Measurements from ENCODE around the gene PDE4DIP.
"Not testable (repeated sequence)": the region's sequence is repeated elsewhere in the genome, so short reads cannot be mapped to it uniquely, and the experiment has no call there.

Gene PDE4DIP

GRCh38 chr1:148996449-148997224, 152.4 kb downstream of the PDE4DIP start:
- H3K36me3 ChIP-seq; H3K4me3 ChIP-seq; H3K9me3 ChIP-seq; H3K27me3 ChIP-seq; DNase-seq; intact Hi-C loops (cut with DNase I; ENCODE audit: low total_unique reads); H3K4me1 ChIP-seq; H3K27ac ChIP-seq: not testable (repeated sequence)

GRCh38 chr1:148997405-148997804, 153.2 kb downstream of the PDE4DIP start:
- intact Hi-C loops (cut with DNase I; ENCODE audit: low total_unique reads); H3K9me3 ChIP-seq; H3K4me1 ChIP-seq; H3K4me3 ChIP-seq; DNase-seq; H3K27me3 ChIP-seq; H3K36me3 ChIP-seq; H3K27ac ChIP-seq: not testable (repeated sequence)

- intact Hi-C loops (cut with DNase I; ENCODE audit: low total_unique reads); H3K9me3 ChIP-seq; H3K27ac ChIP-seq; H3K4me1 ChIP-seq; H3K36me3 ChIP-seq; DNase-seq; H3K4me3 ChIP-seq; H3K27me3 ChIP-seq: not testable (repeated sequence)
Observed at GRCh38 chr1:149002664-149003063, 158.4 kb downstream of the PDE4DIP start.

- H3K4me1 ChIP-seq; H3K27me3 ChIP-seq; DNase-seq; intact Hi-C loops (cut with DNase I; ENCODE audit: low total_unique reads); H3K9me3 ChIP-seq; H3K4me3 ChIP-seq; H3K27ac ChIP-seq: not testable (repeated sequence)
- peaks cover 6 to 11% (median 7%) of the 10 kb centered on the region in 3 donors for H3K36me3 ChIP-seq
Observed at GRCh38 chr1:149008326-149008725, 164.1 kb downstream of the PDE4DIP start.

GRCh38 chr1:149008769-149009168, 164.5 kb downstream of the PDE4DIP start:
- intact Hi-C loops (cut with DNase I; ENCODE audit: low total_unique reads); H3K27me3 ChIP-seq; H3K4me3 ChIP-seq; H3K27ac ChIP-seq; DNase-seq; H3K9me3 ChIP-seq; H3K4me1 ChIP-seq: not testable (repeated sequence)
- H3K36me3 ChIP-seq = peaks cover 6 to 11% (median 7%) of the 10 kb centered on the region in 3 donors

GRCh38 chr1:149009761-149010160, 165.5 kb downstream of the PDE4DIP start:
- H3K27ac ChIP-seq; intact Hi-C loops (cut with DNase I; ENCODE audit: low total_unique reads); H3K4me1 ChIP-seq; DNase-seq; H3K9me3 ChIP-seq; H3K4me3 ChIP-seq; H3K27me3 ChIP-seq: not testable (repeated sequence)
- H3K36me3 ChIP-seq = peaks cover 6 to 11% (median 7%) of the 10 kb centered on the region in 3 donors

- H3K4me1 ChIP-seq; H3K27me3 ChIP-seq; H3K4me3 ChIP-seq; H3K9me3 ChIP-seq; intact Hi-C loops (cut with DNase I; ENCODE audit: low total_unique reads); DNase-seq; H3K27ac ChIP-seq: not testable (repeated sequence)
- H3K36me3 ChIP-seq = peaks cover 6 to 11% (median 7%) of the 10 kb centered on the region in 3 donors
Observed at GRCh38 chr1:149012599-149012998, 168.4 kb downstream of the PDE4DIP start.

- H3K9me3 ChIP-seq; intact Hi-C loops (cut with DNase I; ENCODE audit: low total_unique reads); H3K4me1 ChIP-seq; H3K4me3 ChIP-seq; H3K27me3 ChIP-seq; H3K27ac ChIP-seq; DNase-seq: not testable (repeated sequence)
- H3K36me3 ChIP-seq = peaks cover 6 to 11% (median 7%) of the 10 kb centered on the region in 3 donors
Observed at GRCh38 chr1:149013513-149013912, 169.3 kb downstream of the PDE4DIP start.

GRCh38 chr1:149015522-149015921, 171.3 kb downstream of the PDE4DIP start:
- H3K36me3 ChIP-seq; DNase-seq; intact Hi-C loops (cut with DNase I; ENCODE audit: low total_unique reads); H3K4me1 ChIP-seq; H3K9me3 ChIP-seq; H3K27ac ChIP-seq; H3K4me3 ChIP-seq; H3K27me3 ChIP-seq: not testable (repeated sequence)

- DNase-seq; H3K27me3 ChIP-seq; intact Hi-C loops (cut with DNase I; ENCODE audit: low total_unique reads); H3K9me3 ChIP-seq; H3K4me3 ChIP-seq; H3K36me3 ChIP-seq; H3K4me1 ChIP-seq; H3K27ac ChIP-seq: not testable (repeated sequence)
Observed at GRCh38 chr1:149016626-149017025, 172.4 kb downstream of the PDE4DIP start.

GRCh38 chr1:149018577-149018976, 174.3 kb downstream of the PDE4DIP start:
- DNase-seq; H3K27me3 ChIP-seq; H3K27ac ChIP-seq; H3K4me3 ChIP-seq; H3K9me3 ChIP-seq; H3K4me1 ChIP-seq; intact Hi-C loops (cut with DNase I; ENCODE audit: low total_unique reads); H3K36me3 ChIP-seq: not testable (repeated sequence)

GRCh38 chr1:149024327-149024726, 180.1 kb downstream of the PDE4DIP start:
- DNase-seq; H3K4me3 ChIP-seq; H3K4me1 ChIP-seq; H3K27me3 ChIP-seq; H3K27ac ChIP-seq; intact Hi-C loops (cut with DNase I; ENCODE audit: low total_unique reads); H3K36me3 ChIP-seq; H3K9me3 ChIP-seq: not testable (repeated sequence)

GRCh38 chr1:149033916-149034315, 189.7 kb downstream of the PDE4DIP start:
- H3K4me1 ChIP-seq; H3K36me3 ChIP-seq; H3K27me3 ChIP-seq; H3K9me3 ChIP-seq; intact Hi-C loops (cut with DNase I; ENCODE audit: low total_unique reads); H3K27ac ChIP-seq; DNase-seq; H3K4me3 ChIP-seq: not testable (repeated sequence)

- intact Hi-C loops (cut with DNase I; ENCODE audit: low total_unique reads); H3K36me3 ChIP-seq; DNase-seq: not testable (repeated sequence)
Observed at GRCh38 chr1:149043056-149043455, 198.8 kb downstream of the PDE4DIP start.

GRCh38 chr1:149064611-149065010, 220.4 kb downstream of the PDE4DIP start:
- H3K9me3 ChIP-seq; H3K27me3 ChIP-seq; intact Hi-C loops (cut with DNase I; ENCODE audit: low total_unique reads); DNase-seq; H3K4me3 ChIP-seq; H3K27ac ChIP-seq; H3K4me1 ChIP-seq: not testable (repeated sequence)
- H3K36me3 ChIP-seq = peaks cover 0 to 17% (median 0%) of the 10 kb centered on the region in 3 donors

More at GRCh38 chr1:149043056-149043455, 198.8 kb downstream of the PDE4DIP start:
- H3K9me3 ChIP-seq, H3K27ac ChIP-seq, H3K4me1 ChIP-seq, H3K4me3 ChIP-seq, H3K27me3 ChIP-seq: not testable (repeated sequence)
